ENCODE data around the gene KRT78. TPM values are rescaled to one million over a fixed set of nuclear protein-coding genes. Genes with fewer than 3 reads are reported as not detected.

The KRT78 gene
- total and polyA plus RNA-seq, 9 of the 15 experiments (the other 6 are each of a cell fraction or from before 2014, with no cell fraction given) = not detected

DNA sequence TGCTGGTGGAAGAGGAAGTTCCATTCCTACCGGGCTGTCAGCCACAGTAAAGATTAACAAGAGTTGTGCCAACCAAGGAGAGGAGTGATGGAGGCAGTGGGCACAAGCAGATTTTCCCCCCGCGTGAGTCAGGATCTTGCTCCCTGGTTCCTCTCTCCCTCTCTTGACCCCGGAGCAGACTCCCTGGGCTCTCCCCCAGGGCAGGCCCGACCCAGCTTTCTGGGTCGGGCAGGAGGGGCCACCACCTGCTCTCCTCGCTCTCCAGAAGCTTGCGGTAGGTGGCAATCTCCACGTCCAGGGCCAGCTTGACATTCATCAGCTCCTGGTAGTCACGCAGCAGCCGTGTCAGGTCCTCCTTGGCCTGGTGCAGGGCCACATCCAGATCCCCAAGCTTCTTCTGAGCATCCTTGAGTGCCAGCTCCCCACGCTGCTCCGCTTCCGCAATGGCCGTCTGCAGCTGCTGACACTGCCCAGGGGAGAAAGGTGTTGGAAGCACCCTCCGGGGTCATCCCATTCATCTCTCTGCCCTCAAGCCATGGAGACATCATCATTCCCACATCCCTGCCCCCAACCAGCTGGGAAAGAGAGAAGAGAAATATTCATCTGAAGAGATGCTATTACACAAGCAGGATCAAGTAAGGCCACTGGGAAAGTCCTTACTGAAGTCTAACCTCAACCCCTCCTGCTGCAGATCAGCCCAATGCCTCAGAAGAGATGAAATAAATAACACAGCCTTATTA, 25.9 kb downstream of the KRT78 start (continued):
- no peak for TF ChIP-seq ETS2 (tag; IDR thresholded peaks at IDR 0.05; ENCODE audit: borderline replicate concordance, poor library complexity, severe bottlenecking)

DNA sequence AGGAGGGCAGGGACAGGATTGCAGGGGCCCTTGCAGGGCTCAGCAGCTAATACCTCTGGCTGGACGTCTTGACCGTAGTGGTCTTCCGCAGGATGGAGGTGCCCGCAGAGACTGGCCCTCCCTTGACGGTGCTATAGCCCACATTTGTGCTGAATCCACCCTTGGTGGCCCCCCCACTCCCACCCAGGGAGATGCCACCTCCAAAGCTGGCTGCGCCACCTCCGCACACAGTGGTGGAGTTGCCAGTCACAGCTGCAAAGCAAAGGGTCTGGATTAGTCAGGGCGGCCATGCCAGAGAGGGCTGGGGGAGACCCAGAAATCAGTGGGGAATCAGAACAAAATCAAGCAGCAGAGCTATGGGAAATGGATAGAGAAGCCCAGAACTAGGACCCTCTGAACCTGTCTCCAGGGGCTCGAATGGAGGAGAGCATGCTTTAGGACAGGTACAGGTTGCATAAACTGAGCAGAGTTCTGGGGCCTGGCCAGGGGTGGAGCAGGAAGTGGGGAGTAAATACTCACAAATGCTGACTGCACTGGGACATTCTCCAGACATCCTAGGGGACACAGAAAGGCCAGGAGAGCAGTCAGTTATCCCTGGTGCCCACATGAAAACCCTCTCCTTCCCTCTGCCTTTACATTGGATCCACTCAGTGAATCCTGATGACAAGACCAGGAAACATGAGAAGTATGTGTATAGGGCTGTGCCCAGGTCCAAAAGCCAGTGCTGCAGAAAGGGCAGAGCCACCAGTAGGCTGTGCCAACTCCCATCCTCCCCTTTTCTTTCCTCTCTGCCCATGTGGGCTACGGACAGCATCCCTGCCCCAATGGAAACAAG, 26.8 kb downstream of the KRT78 start:
- WGBS (ENCODE audit: insufficient coverage, low coverage, missing lambda C conversion rate) = 7% methylated on average over 10 of the region's 10 CpGs
- no peak for ATAC-seq
- in situ Hi-C loops (cut with MboI) = no loop called here
- Histone ChIP-seq H2AFZ (ENCODE audit: low read depth, low read length) (no peak overlapping the region), H3K4me2 (ENCODE audit: insufficient read depth, low read length) (no peak overlapping the region), H3K9me1 (ENCODE audit: control insufficient read depth, insufficient read depth, low read length) (no peaks in the 10 kb centered on the region), H3K9me3 (replicated peaks; ENCODE audit: control insufficient read depth, insufficient read depth, low read depth, low read length) (no peaks in the 10 kb centered on the region), H3K4me3 (no peak overlapping the region), H3K27ac (ENCODE audit: extremely low read depth, low read depth, low read length) (no peak overlapping the region), H3K79me2 (ENCODE audit: control insufficient read depth, insufficient read depth, low read length) (no peaks in the 10 kb centered on the region), H3K27me3 (ENCODE audit: control insufficient read depth in 2 of 2, insufficient read depth in 2 of 2, low read length in 2 of 2) (peaks cover 31 to 86% of the 10 kb centered on the region in 2 experiments; a peak in 4 of 5 replicates), H3K4me1 (replicated peaks in 1 of 2; ENCODE audit: control insufficient read depth in 2 of 2, insufficient read depth in 2 of 2, low read length in 2 of 2) (no peaks in the 10 kb centered on the region; a peak in 2 of 5 replicates), H4K20me1 (replicated peaks; ENCODE audit: control insufficient read depth, insufficient read depth, low read length) (no peaks in the 10 kb centered on the region), H3K36me3 (ENCODE audit: control insufficient read depth, insufficient read depth, low read length) (no peaks in the 10 kb centered on the region), H3K9ac (ENCODE audit: insufficient read depth in 1 of 2, low read depth in 2 of 2, low read length in 2 of 2) (no peak overlapping the region)
- ChIA-PET POLR2A (no interaction called here), CTCF (ENCODE audit: low intra/inter-chr PET ratio) (no interaction called here)
- DNase-seq (ENCODE audit: extremely low read depth in 1 of 4, low spot score in 3 of 4) = no peak
- BruUV-seq (replicated peaks) = no TSS peak
- intact Hi-C loops (cut with micrococcal nuclease) = no loop called here
- no peak for FAIRE-seq
- TF ChIP-seq GABPB2 (CRISPR knock-in tag; conservative IDR thresholded peaks at IDR 0.05) (no peak), PREB (CRISPR knock-in tag; IDR thresholded peaks at IDR 0.05) (no peak), ZNF280A (IDR thresholded peaks at IDR 0.05; ENCODE audit: low read depth, partially characterized antibody) (no peak), TCFL5 (CRISPR knock-in tag; conservative IDR thresholded peaks at IDR 0.05) (no peak), LCOR (CRISPR knock-in tag; IDR thresholded peaks at IDR 0.05) (no peak), ZC3H4 (CRISPR knock-in tag; IDR thresholded peaks at IDR 0.05; ENCODE audit: borderline replicate concordance) (no peak), DEAF1 (CRISPR knock-in tag; IDR thresholded peaks at IDR 0.05) (no peak), SMARCE1 (IDR thresholded peaks at IDR 0.05) (no peak), CBX5 (IDR thresholded peaks at IDR 0.05; ENCODE audit: borderline replicate concordance, low read depth) (no peak), ZZZ3 (IDR thresholded peaks at IDR 0.05) (no peak), THRAP3 (IDR thresholded peaks at IDR 0.05; ENCODE audit: borderline replicate concordance) (no peak)
- TF ChIP-seq, protein P1, sequence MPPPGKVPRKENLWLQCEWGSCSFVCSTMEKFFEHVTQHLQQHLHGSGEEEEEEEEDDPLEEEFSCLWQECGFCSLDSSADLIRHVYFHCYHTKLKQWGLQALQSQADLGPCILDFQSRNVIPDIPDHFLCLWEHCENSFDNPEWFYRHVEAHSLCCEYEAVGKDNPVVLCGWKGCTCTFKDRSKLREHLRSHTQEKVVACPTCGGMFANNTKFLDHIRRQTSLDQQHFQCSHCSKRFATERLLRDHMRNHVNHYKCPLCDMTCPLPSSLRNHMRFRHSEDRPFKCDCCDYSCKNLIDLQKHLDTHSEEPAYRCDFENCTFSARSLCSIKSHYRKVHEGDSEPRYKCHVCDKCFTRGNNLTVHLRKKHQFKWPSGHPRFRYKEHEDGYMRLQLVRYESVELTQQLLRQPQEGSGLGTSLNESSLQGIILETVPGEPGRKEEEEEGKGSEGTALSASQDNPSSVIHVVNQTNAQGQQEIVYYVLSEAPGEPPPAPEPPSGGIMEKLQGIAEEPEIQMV (tag; conservative IDR thresholded peaks at IDR 0.05; ENCODE audit: low read depth) = no peak

Measured in K562 (cell line).